ENCODE measurements around the gene SIGLECL1.

Gene SIGLECL1

GRCh38 chr19:51263808-51264207, 12.9 kb downstream of the SIGLECL1 start:
- H3K9me3 ChIP-seq (replicated peaks; ENCODE audit: insufficient read depth, low read length) = no peaks in the 10 kb centered on the region
- no peaks in the 10 kb centered on the region for H3K36me3 ChIP-seq (replicated peaks; ENCODE audit: insufficient read depth, low read length)
- no peaks in the 10 kb centered on the region for H3K9me2 ChIP-seq (replicated peaks; ENCODE audit: insufficient read depth, low read length)
- no peak overlapping the region for H3K4me3 ChIP-seq (ENCODE audit: low read length)
- no peak overlapping the region for H2AFZ ChIP-seq (ENCODE audit: low read length)
- no peak overlapping the region for H3K27ac ChIP-seq (ENCODE audit: low read length)
- no peak for TF ChIP-seq EZH2 (optimal IDR thresholded peaks at IDR 0.05; ENCODE audit: low read depth, low read length)
- TF ChIP-seq EZH2phosphoT487 (IDR thresholded peaks at IDR 0.05; ENCODE audit: low read length) = no peak
- TF ChIP-seq, protein P1, sequence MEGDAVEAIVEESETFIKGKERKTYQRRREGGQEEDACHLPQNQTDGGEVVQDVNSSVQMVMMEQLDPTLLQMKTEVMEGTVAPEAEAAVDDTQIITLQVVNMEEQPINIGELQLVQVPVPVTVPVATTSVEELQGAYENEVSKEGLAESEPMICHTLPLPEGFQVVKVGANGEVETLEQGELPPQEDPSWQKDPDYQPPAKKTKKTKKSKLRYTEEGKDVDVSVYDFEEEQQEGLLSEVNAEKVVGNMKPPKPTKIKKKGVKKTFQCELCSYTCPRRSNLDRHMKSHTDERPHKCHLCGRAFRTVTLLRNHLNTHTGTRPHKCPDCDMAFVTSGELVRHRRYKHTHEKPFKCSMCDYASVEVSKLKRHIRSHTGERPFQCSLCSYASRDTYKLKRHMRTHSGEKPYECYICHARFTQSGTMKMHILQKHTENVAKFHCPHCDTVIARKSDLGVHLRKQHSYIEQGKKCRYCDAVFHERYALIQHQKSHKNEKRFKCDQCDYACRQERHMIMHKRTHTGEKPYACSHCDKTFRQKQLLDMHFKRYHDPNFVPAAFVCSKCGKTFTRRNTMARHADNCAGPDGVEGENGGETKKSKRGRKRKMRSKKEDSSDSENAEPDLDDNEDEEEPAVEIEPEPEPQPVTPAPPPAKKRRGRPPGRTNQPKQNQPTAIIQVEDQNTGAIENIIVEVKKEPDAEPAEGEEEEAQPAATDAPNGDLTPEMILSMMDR (IDR thresholded peaks at IDR 0.05; ENCODE audit: low read length) = no peak
- H3K4me2 ChIP-seq (ENCODE audit: low read depth, low read length) = no peak overlapping the region
- H3K4me1 ChIP-seq (ENCODE audit: low read length) = no peaks in the 10 kb centered on the region
- no peaks in the 10 kb centered on the region for H3F3A ChIP-seq (ENCODE audit: insufficient read depth, low read length)
- H4K20me1 ChIP-seq (ENCODE audit: insufficient read depth, low read length) = no peaks in the 10 kb centered on the region
- no peak overlapping the region for H3K9ac ChIP-seq (ENCODE audit: low read length)
- no peaks in the 10 kb centered on the region for H3K79me2 ChIP-seq (ENCODE audit: low read length)
- 0 out of 2 replicates have a peak, but pooled peaks cover 5% of the 10 kb centered on the region for H3K27me3 ChIP-seq (replicated peaks; ENCODE audit: insufficient read depth, low read length)
- DNase-seq = no peak

DNA sequence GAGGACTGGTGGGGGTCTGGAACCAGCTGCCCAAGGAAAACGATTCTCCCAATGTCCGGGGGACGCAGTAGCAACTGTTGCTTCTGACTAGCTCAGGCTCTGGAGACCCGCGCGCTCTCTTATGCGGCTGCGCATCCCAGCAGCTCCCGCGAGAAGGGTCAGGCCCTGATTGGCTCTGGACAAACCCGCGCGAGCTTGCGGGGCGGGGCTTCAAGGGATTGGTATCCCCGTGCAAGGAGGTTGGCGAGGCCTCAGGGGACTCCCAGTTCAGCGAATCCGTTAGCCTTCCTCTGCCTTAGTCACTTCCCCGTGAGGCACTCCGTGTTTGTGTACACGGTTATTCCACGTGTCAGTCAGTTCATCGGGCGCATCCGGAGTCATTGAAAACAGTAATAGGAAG, 20.2 kb downstream of the SIGLECL1 start:
- Histone ChIP-seq H2AFZ (ENCODE audit: low read length) (no peak overlapping the region), H3K4me3 (ENCODE audit: low read length) (no peak overlapping the region), H3K36me3 (replicated peaks; ENCODE audit: insufficient read depth, low read length) (no peaks in the 10 kb centered on the region), H3F3A (ENCODE audit: insufficient read depth, low read length) (no peaks in the 10 kb centered on the region), H3K79me2 (ENCODE audit: low read length) (no peaks in the 10 kb centered on the region), H3K9me2 (replicated peaks; ENCODE audit: insufficient read depth, low read length) (no peaks in the 10 kb centered on the region), H4K20me1 (ENCODE audit: insufficient read depth, low read length) (no peaks in the 10 kb centered on the region), H3K4me2 (ENCODE audit: low read depth, low read length) (no peak overlapping the region), H3K9ac (ENCODE audit: low read length) (no peak overlapping the region), H3K27ac (ENCODE audit: low read length) (no peak overlapping the region), H3K4me1 (ENCODE audit: low read length) (no peaks in the 10 kb centered on the region), H3K27me3 (replicated peaks; ENCODE audit: insufficient read depth, low read length) (no peaks in the 10 kb centered on the region), H3K9me3 (replicated peaks; ENCODE audit: insufficient read depth, low read length) (no peaks in the 10 kb centered on the region)
- no peak for DNase-seq
- TF ChIP-seq, protein P1 (IDR thresholded peaks at IDR 0.05; ENCODE audit: low read length) = no peak
- TF ChIP-seq EZH2 (optimal IDR thresholded peaks at IDR 0.05; ENCODE audit: low read depth, low read length) (no peak), EZH2phosphoT487 (IDR thresholded peaks at IDR 0.05; ENCODE audit: low read length) (no peak)

- no peaks in the 10 kb centered on the region for H3K27me3 ChIP-seq (replicated peaks; ENCODE audit: insufficient read depth, low read length)
- H3F3A ChIP-seq (ENCODE audit: insufficient read depth, low read length) = no peaks in the 10 kb centered on the region
- no peaks in the 10 kb centered on the region for H3K4me1 ChIP-seq (ENCODE audit: low read length)
- H2AFZ ChIP-seq (ENCODE audit: low read length) = no peak overlapping the region
- no peaks in the 10 kb centered on the region for H3K9me2 ChIP-seq (replicated peaks; ENCODE audit: insufficient read depth, low read length)
- no peak for TF ChIP-seq EZH2phosphoT487 (IDR thresholded peaks at IDR 0.05; ENCODE audit: low read length)
- no peak for DNase-seq
- H3K4me3 ChIP-seq (ENCODE audit: low read length) = no peak overlapping the region
- H4K20me1 ChIP-seq (ENCODE audit: insufficient read depth, low read length) = no peaks in the 10 kb centered on the region
- no peak overlapping the region for H3K4me2 ChIP-seq (ENCODE audit: low read depth, low read length)
- no peaks in the 10 kb centered on the region for H3K79me2 ChIP-seq (ENCODE audit: low read length)
- H3K27ac ChIP-seq (ENCODE audit: low read length) = no peak overlapping the region
- H3K36me3 ChIP-seq (replicated peaks; ENCODE audit: insufficient read depth, low read length) = no peaks in the 10 kb centered on the region
- H3K9ac ChIP-seq (ENCODE audit: low read length) = no peak overlapping the region
- H3K9me3 ChIP-seq (replicated peaks; ENCODE audit: insufficient read depth, low read length) = no peaks in the 10 kb centered on the region
Measured at GRCh38 chr19:51272183-51272810, 21.4 kb downstream of the SIGLECL1 start.

DNA sequence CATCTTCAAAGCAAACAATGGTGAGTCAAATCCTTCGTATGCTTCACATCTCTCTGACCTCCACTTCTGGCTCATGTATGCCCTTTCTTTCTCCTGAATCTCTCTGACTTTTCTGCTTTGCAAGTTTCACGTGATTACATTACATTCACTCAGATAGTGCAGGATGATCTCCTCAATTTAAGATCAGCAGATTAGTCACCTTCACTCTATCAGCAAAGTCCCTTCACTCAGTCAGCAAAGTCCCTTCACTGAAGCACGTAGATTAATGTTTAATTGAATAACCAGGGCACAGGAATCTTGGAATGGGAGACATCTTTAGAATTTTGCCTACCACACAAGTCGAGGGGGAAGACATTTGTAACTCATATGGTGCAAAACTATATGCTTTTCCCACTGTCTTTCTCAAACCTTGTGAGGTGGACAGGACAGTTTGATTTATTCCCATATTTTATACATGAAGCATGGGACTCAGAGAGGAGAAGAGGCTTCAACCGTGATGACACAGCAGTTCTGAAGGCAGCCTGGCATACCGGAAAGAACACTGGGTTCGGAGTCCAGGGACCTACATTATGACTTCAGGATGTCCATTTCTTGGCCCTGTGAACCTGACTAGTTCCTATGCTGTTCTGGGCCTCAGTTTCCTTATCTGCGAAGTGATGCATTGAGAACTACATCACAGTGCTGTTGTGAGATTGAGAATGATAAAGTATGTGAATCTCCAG, 23.3 kb downstream of the SIGLECL1 start:
- no peaks in the 10 kb centered on the region for H3K4me1 ChIP-seq (ENCODE audit: low read length)
- H3K27ac ChIP-seq (ENCODE audit: low read length) = no peak overlapping the region
- TF ChIP-seq EZH2phosphoT487 (IDR thresholded peaks at IDR 0.05; ENCODE audit: low read length) (no peak), EZH2 (optimal IDR thresholded peaks at IDR 0.05; ENCODE audit: low read depth, low read length) (no peak)
- TF ChIP-seq, protein P1 (IDR thresholded peaks at IDR 0.05; ENCODE audit: low read length) = no peak
- no peak overlapping the region for H3K9ac ChIP-seq (ENCODE audit: low read length)
- H4K20me1 ChIP-seq (ENCODE audit: insufficient read depth, low read length) = no peaks in the 10 kb centered on the region
- no peak for DNase-seq
- H3K36me3 ChIP-seq (replicated peaks; ENCODE audit: insufficient read depth, low read length) = no peaks in the 10 kb centered on the region
- H3K4me2 ChIP-seq (ENCODE audit: low read depth, low read length) = no peak overlapping the region
- H3K9me3 ChIP-seq (replicated peaks; ENCODE audit: insufficient read depth, low read length) = no peaks in the 10 kb centered on the region
- no peaks in the 10 kb centered on the region for H3K79me2 ChIP-seq (ENCODE audit: low read length)
- no peaks in the 10 kb centered on the region for H3F3A ChIP-seq (ENCODE audit: insufficient read depth, low read length)
- H3K9me2 ChIP-seq (replicated peaks; ENCODE audit: insufficient read depth, low read length) = no peaks in the 10 kb centered on the region
- no peak overlapping the region for H3K4me3 ChIP-seq (ENCODE audit: low read length)
- H2AFZ ChIP-seq (ENCODE audit: low read length) = no peak overlapping the region
- H3K27me3 ChIP-seq (replicated peaks; ENCODE audit: insufficient read depth, low read length) = no peaks in the 10 kb centered on the region
